Activated CD4-positive, alpha-beta T cell treated with anti-CD3 and anti-CD28 coated beads, Interleukin-2, amount 10 ng/mL, durations not matched to agents 7 days and 5 days (primary cell): ENCODE measurements around the gene TET3. TPM values are rescaled to one million over a fixed set of nuclear protein-coding genes. Genes with fewer than 3 reads are reported as not detected.

Experiments
- CTCF ChIA-PET: fragments of 350-600 bp; sonication (Branson Sonifier 250); formaldehyde crosslinking; loops from one replicate; lab custom pipeline; 2021; ENCODE audit warnings: antibody characterized with exemption; lab: Charles Lee
- POLR2A ChIA-PET: fragments of 350-600 bp; sonication (Branson Sonifier 250); formaldehyde crosslinking; loops from one replicate; lab custom pipeline; 2021; ENCODE audit warnings: antibody characterized with exemption; lab: Charles Lee
- DNase-seq: peaks from one replicate; pipeline ENCODE4 v3.0.0-alpha.2; 2020
- H3K27ac Mint-ChIP-seq: one replicate; pipeline ENCODE4 v1.8.0; 2021; ENCODE audit warnings: mild to moderate bottlenecking, moderate library complexity, mixed read lengths
- H3K27me3 Mint-ChIP-seq: one replicate; pipeline ENCODE4 v1.8.0; 2021; ENCODE audit warnings: mixed read lengths
- H3K36me3 Mint-ChIP-seq: one replicate; pipeline ENCODE4 v1.8.0; 2021; ENCODE audit warnings: low read depth, mixed read lengths
- H3K4me1 Mint-ChIP-seq: one replicate; pipeline ENCODE4 v1.8.0; 2021; ENCODE audit warnings: mixed read lengths
- H3K4me3 Mint-ChIP-seq: one replicate; pipeline ENCODE4 v1.8.0; 2021; ENCODE audit warnings: mild to moderate bottlenecking, moderate library complexity, mixed read lengths
- H3K9me3 Mint-ChIP-seq: one replicate; pipeline ENCODE4 v1.8.0; 2021; ENCODE audit warnings: mixed read lengths
- total RNA-seq, 2 experiments: library from RNA; stranded (reverse); gene quantifications; one replicate each; pipeline ENCODE4 v1.2.3, GENCODE V29; 2021

The TET3 gene
- total RNA-seq, 2 experiments from 2014 or later: 17.9 to 18.8 TPM

GRCh38 chr2:74020702-74021406 lies 36.1 kb downstream of the TET3 start:
- Mint-ChIP-seq H3K9me3 (no peaks in the 10 kb centered on the region), H3K36me3 (peaks cover 2% of the 10 kb centered on the region), H3K27ac (no peak overlapping the region), H3K4me3 (no peak overlapping the region), H3K4me1 (peaks cover 33% of the 10 kb centered on the region), H3K27me3 (no peaks in the 10 kb centered on the region)
- DNase-seq: no peak
- ChIA-PET CTCF (interaction anchor here (1.1 to 1.5 kb wide), 3 partner anchors 9 to 84 kb away, joined by 3 to 5 read pairs (median 3); no protein-coding TSS in a partner anchor), POLR2A (no interaction called here)

DNA sequence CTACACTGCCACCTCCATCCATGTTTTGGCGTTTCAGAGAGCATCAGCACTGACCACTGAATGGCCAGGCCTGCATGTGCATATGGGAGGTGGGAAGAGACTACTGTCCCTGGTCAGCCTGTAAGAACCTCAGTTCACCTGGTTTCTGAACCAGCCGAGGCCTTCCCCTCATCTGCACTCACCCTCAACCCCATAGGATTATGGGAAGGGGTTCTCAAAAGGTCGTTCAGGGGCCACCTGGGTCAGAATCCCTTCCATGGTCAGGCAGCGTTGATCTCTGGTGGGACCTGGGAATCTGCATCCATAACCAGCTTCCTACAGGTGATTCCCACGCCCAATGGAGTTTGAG lies 36.7 kb downstream of the TET3 start:
- no peaks in the 10 kb centered on the region for H3K27me3 Mint-ChIP-seq
- no peak for DNase-seq
- peaks cover 37% of the 10 kb centered on the region for H3K4me1 Mint-ChIP-seq
- POLR2A ChIA-PET: no interaction called here
- H3K36me3 Mint-ChIP-seq: peaks cover 2% of the 10 kb centered on the region
- CTCF ChIA-PET: interaction anchor here (1.3 to 1.5 kb wide), 2 partner anchors 9 to 28 kb away, joined by 3 to 5 read pairs; no protein-coding TSS in a partner anchor
- H3K27ac Mint-ChIP-seq: no peak overlapping the region
- H3K4me3 Mint-ChIP-seq: no peak overlapping the region
- H3K9me3 Mint-ChIP-seq: no peaks in the 10 kb centered on the region

DNA sequence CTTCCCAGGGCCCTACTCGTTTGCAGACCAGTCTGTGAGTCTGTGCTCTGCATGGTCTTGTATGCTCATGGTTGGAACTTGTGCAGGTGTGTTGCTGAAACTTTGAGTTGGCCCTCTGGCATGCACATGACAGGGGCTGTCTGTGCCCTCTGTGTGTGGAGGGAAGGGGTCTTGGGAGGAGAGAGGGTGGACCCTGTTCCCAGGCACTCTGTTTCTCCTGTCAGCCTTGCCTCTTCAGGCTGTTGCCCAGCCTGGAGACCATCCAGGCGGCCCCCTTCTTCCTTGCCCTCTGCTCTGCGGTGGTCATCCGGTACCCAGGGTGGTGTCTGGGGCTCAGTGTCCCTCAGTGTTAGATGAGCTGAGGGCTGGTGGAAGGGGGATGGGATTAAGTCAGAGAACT lies 39.5 kb downstream of the TET3 start:
- POLR2A ChIA-PET: no interaction called here
- H3K36me3 Mint-ChIP-seq: peaks cover 15% of the 10 kb centered on the region
- no peak overlapping the region for H3K27ac Mint-ChIP-seq
- no peaks in the 10 kb centered on the region for H3K27me3 Mint-ChIP-seq
- H3K9me3 Mint-ChIP-seq: peaks cover 6% of the 10 kb centered on the region
- CTCF ChIA-PET: no interaction called here
- DNase-seq: no peak
- H3K4me3 Mint-ChIP-seq: no peak overlapping the region
- H3K4me1 Mint-ChIP-seq: peaks cover 54% of the 10 kb centered on the region

- CTCF ChIA-PET: interaction anchor here (0.6 kb wide), 2 partner anchors 62 to 394 kb away, joined by 3 to 4 read pairs; no protein-coding TSS in a partner anchor
- Mint-ChIP-seq H3K9me3 (peaks cover 6% of the 10 kb centered on the region), H3K27me3 (no peaks in the 10 kb centered on the region), H3K27ac (peak overlapping the region; percentile 80), H3K4me1 (peaks cover 66% of the 10 kb centered on the region), H3K36me3 (peaks cover 15% of the 10 kb centered on the region), H3K4me3 (no peak overlapping the region)
- peak; percentile 31 for DNase-seq
- POLR2A ChIA-PET: interaction anchor here (0.7 kb wide), 1 partner anchor 19 kb away, joined by 3 read pairs; no protein-coding TSS in a partner anchor
Observed at GRCh38 chr2:74025971-74026612, 41.4 kb downstream of the TET3 start.

GRCh38 chr2:74026687-74027241 lies 42.1 kb downstream of the TET3 start:
- no peak for DNase-seq
- Mint-ChIP-seq H3K27ac (peak overlapping the region; percentile 90), H3K27me3 (no peaks in the 10 kb centered on the region), H3K9me3 (peaks cover 6% of the 10 kb centered on the region), H3K36me3 (peaks cover 15% of the 10 kb centered on the region), H3K4me3 (peak overlapping the region; percentile 56), H3K4me1 (peaks cover 66% of the 10 kb centered on the region)
- POLR2A ChIA-PET: interaction anchor here (0.7 kb wide), 1 partner anchor 20 kb away, joined by 3 read pairs; no protein-coding TSS in a partner anchor
- CTCF ChIA-PET: interaction anchor here (0.6 kb wide), 3 partner anchors 8 to 394 kb away, joined by 3 to 7 read pairs (median 4); no protein-coding TSS in a partner anchor

GRCh38 chr2:74027496-74027895 lies 42.8 kb downstream of the TET3 start:
- ChIA-PET POLR2A (interaction anchor here (0.6 kb wide), 1 partner anchor 25 kb away, joined by 5 read pairs; no protein-coding TSS in a partner anchor), CTCF (no interaction called here)
- DNase-seq: no peak
- H3K4me1 Mint-ChIP-seq: peaks cover 69% of the 10 kb centered on the region
- no peak overlapping the region for H3K27ac Mint-ChIP-seq
- peaks cover 13% of the 10 kb centered on the region for H3K36me3 Mint-ChIP-seq
- no peaks in the 10 kb centered on the region for H3K27me3 Mint-ChIP-seq
- peaks cover 6% of the 10 kb centered on the region for H3K9me3 Mint-ChIP-seq
- H3K4me3 Mint-ChIP-seq: no peak overlapping the region

DNA sequence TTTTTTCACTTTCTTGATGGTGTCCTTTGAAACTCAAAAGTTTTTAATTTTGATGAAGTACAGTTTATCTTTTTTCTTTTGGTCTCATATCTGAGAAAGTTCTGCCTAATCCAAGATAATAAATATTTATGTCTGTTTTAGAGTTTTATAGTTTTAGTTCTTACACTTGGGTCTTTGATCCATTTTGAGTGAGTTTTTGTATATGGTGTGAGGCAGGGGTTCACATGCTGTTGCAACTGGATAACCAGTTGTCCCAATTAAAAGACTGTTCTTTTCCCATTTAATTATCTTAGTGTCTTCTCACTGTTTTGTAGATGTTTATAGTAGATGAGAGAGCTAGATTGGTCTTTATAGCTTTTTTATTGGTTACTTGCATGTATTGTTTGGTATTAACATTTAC lies 43.6 kb downstream of the TET3 start:
- H3K4me1 Mint-ChIP-seq: peaks cover 76% of the 10 kb centered on the region

DNA sequence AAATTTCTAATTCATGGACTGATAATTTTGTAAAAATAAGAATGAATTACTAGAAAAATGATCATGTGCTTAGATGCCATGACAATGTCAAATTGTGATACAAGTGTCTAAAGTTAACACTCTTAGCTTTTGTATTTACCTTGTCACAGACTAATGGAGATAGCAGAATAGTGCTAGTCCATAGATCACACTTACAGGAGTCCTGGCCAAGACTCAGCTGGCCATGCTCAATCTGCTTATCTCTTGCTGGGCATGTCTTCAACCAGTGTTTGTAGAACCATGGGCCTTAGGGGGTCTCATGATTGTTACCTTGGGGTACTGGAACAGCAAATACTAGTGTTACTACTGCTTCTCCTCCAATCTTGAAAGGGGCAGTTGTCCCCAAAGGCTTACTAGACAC lies 44.0 kb downstream of the TET3 start:
- H3K4me1 Mint-ChIP-seq: peaks cover 79% of the 10 kb centered on the region
- CTCF ChIA-PET: interaction anchor here (1.0 to 1.7 kb wide), 2 partner anchors 10 to 22 kb away, joined by 3 to 5 read pairs; no protein-coding TSS in a partner anchor
- H3K9me3 Mint-ChIP-seq: peaks cover 6% of the 10 kb centered on the region
- no peak overlapping the region for H3K4me3 Mint-ChIP-seq
- no peak for DNase-seq
- peaks cover 13% of the 10 kb centered on the region for H3K36me3 Mint-ChIP-seq
- no peak overlapping the region for H3K27ac Mint-ChIP-seq
- H3K27me3 Mint-ChIP-seq: no peaks in the 10 kb centered on the region
- POLR2A ChIA-PET: no interaction called here

More for the DNA sequence above, 43.6 kb downstream of the TET3 start:
- POLR2A ChIA-PET: interaction anchor here (0.6 kb wide), 1 partner anchor 25 kb away, joined by 5 read pairs; no protein-coding TSS in a partner anchor
- no peak for DNase-seq
- Mint-ChIP-seq H3K27ac (no peak overlapping the region), H3K27me3 (no peaks in the 10 kb centered on the region), H3K4me3 (no peak overlapping the region), H3K9me3 (peaks cover 6% of the 10 kb centered on the region), H3K36me3 (peaks cover 13% of the 10 kb centered on the region)
- CTCF ChIA-PET: interaction anchor here (1.0 kb wide), 1 partner anchor 21 kb away, joined by 3 read pairs; no protein-coding TSS in a partner anchor

GRCh38 chr2:74029714-74030397 lies 45.1 kb downstream of the TET3 start:
- Mint-ChIP-seq H3K4me3 (no peak overlapping the region), H3K27ac (peak overlapping the region; percentile 4)

GRCh38 chr2:74031221-74031620 lies 46.5 kb downstream of the TET3 start:
- POLR2A ChIA-PET: no interaction called here
- peaks cover 16% of the 10 kb centered on the region for H3K36me3 Mint-ChIP-seq
- H3K27me3 Mint-ChIP-seq: no peaks in the 10 kb centered on the region
- H3K27ac Mint-ChIP-seq: no peak overlapping the region
- peaks cover 6% of the 10 kb centered on the region for H3K9me3 Mint-ChIP-seq
- H3K4me3 Mint-ChIP-seq: peak overlapping the region; percentile 76
- DNase-seq: no peak
- peaks cover 67% of the 10 kb centered on the region for H3K4me1 Mint-ChIP-seq
- CTCF ChIA-PET: interaction anchor here (0.6 to 1.2 kb wide), 3 partner anchors 10 to 148 kb away, joined by 3 to 4 read pairs (median 3); no protein-coding TSS in a partner anchor

More at GRCh38 chr2:74029714-74030397, 45.1 kb downstream of the TET3 start:
- ChIA-PET POLR2A (no interaction called here), CTCF (interaction anchor here (1.7 kb wide), 1 partner anchor 11 kb away, joined by 5 read pairs; no protein-coding TSS in a partner anchor)
- peaks cover 6% of the 10 kb centered on the region for H3K9me3 Mint-ChIP-seq
- H3K4me1 Mint-ChIP-seq: peaks cover 73% of the 10 kb centered on the region
- H3K27me3 Mint-ChIP-seq: no peaks in the 10 kb centered on the region
- no peak for DNase-seq
- H3K36me3 Mint-ChIP-seq: peaks cover 16% of the 10 kb centered on the region

- POLR2A ChIA-PET: no interaction called here
- peaks cover 6% of the 10 kb centered on the region for H3K9me3 Mint-ChIP-seq
- H3K36me3 Mint-ChIP-seq: peaks cover 13% of the 10 kb centered on the region
Observed at GRCh38 chr2:74031959-74032287, 47.2 kb downstream of the TET3 start.

DNA sequence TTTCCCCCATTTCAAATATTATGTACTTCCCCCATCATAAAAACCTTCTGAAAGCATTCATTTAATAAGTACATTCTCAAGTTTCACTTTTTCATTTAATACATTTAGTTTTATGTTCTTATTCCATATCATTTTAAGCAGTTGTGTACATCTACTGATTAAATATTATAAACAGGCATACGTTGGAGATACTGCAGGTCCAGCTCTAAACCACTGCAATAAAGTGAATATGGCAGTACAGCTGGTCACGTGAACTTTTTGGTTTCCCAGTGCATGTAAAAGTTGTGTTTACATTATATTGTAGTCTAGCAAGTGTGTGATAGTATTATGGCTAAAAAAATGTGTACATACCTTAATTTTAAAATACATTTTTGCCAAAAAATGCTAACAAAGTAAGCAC lies 48.7 kb downstream of the TET3 start:
- ChIA-PET CTCF (no interaction called here), POLR2A (no interaction called here)
- Mint-ChIP-seq H3K27me3 (no peaks in the 10 kb centered on the region), H3K27ac (peak overlapping the region; percentile 92), H3K9me3 (peaks cover under 1% of the 10 kb centered on the region), H3K36me3 (peaks cover 4% of the 10 kb centered on the region), H3K4me3 (no peak overlapping the region), H3K4me1 (peaks cover 74% of the 10 kb centered on the region)
- no peak for DNase-seq

More at GRCh38 chr2:74031959-74032287, 47.2 kb downstream of the TET3 start:
- peak overlapping the region; percentile 76 for H3K4me3 Mint-ChIP-seq
- no peaks in the 10 kb centered on the region for H3K27me3 Mint-ChIP-seq
- CTCF ChIA-PET: interaction anchor here (0.7 to 0.8 kb wide), 2 partner anchors 44 to 136 kb away, joined by 3 read pairs; no protein-coding TSS in a partner anchor
- peaks cover 69% of the 10 kb centered on the region for H3K4me1 Mint-ChIP-seq
- peak overlapping the region; percentile 92 for H3K27ac Mint-ChIP-seq
- no peak for DNase-seq
